ENCODE results near the gene PADI2. TPM values are rescaled to one million over a fixed set of nuclear protein-coding genes. Genes with fewer than 3 reads are reported as not detected.

PADI2 gene
- total and polyA plus RNA-seq, 2 experiments from 2014 or later = 1.7 to 4.3 TPM

- no peaks in the 10 kb centered on the region for H3K79me2 ChIP-seq (replicated peaks; ENCODE audit: insufficient read depth)
- peak overlapping the region; percentile 59 for H3K4me2 ChIP-seq
- peak overlapping the region; percentile 23; the same call in 1 of the 2 replicates for H3K4me3 ChIP-seq
- ATAC-seq (peak; percentile 41), DNase-seq (ENCODE audit: low spot score) (peak; percentile 45)
- H2AFZ ChIP-seq = no peak overlapping the region
- Mint-ChIP-seq H3K27me3 (ENCODE audit: insufficient read depth, low read depth, poor library complexity) (peaks cover 15% of the 10 kb centered on the region), H3K4me1 (peaks cover 20% of the 10 kb centered on the region), H3K27ac (no peak overlapping the region; the same call in 1 of the 2 replicates), H3K9me3 (peaks cover 1% of the 10 kb centered on the region; the same call in 1 of the 3 replicates), H3K36me3 (ENCODE audit: low read depth) (no peaks in the 10 kb centered on the region), H3K4me3 (no peak overlapping the region)
- TF ChIP-seq EZH2 (IDR thresholded peaks at IDR 0.05; ENCODE audit: low read depth, unreplicated experiment) = no peak
- TF ChIP-seq EZH2phosphoT487 (IDR thresholded peaks at IDR 0.05; ENCODE audit: unreplicated experiment) = no peak
- TF ChIP-seq ETS1 (IDR thresholded peaks at IDR 0.05) = no peak
- no peak for TF ChIP-seq ZNF331 (CRISPR knock-in tag; IDR thresholded peaks at IDR 0.05; ENCODE audit: low read depth)
- TF ChIP-seq STAT1 (IDR thresholded peaks at IDR 0.05; ENCODE audit: unreplicated experiment) = no peak
- TF ChIP-seq ZNF462 (CRISPR knock-in tag; IDR thresholded peaks at IDR 0.05) = no peak
- no peak for TF ChIP-seq NANOG (IDR thresholded peaks at IDR 0.05; ENCODE audit: borderline replicate concordance)
- TF ChIP-seq CTCF (conservative IDR thresholded peaks at IDR 0.05; ENCODE audit: low read depth in 2 of 2) = no peak
- TF ChIP-seq JUNB (IDR thresholded peaks at IDR 0.05; ENCODE audit: unreplicated experiment) = no peak
- TF ChIP-seq REST (IDR thresholded peaks at IDR 0.05; ENCODE audit: unreplicated experiment) = no peak
- TF ChIP-seq ZNF114 (CRISPR knock-in tag; IDR thresholded peaks at IDR 0.05) = no peak
- TF ChIP-seq POLR2AphosphoS5 (IDR thresholded peaks at IDR 0.05; ENCODE audit: low read depth) = no peak
- TF ChIP-seq CREB1 (CRISPR knock-in tag; IDR thresholded peaks at IDR 0.05; ENCODE audit: low read depth) = no peak
- no peaks in the 10 kb centered on the region for H4K20me1 ChIP-seq (replicated peaks; ENCODE audit: insufficient read depth)
- peaks cover 20% of the 10 kb centered on the region for H3K4me1 ChIP-seq (ENCODE audit: insufficient read depth)
- peak overlapping the region; percentile 76 for H3K27ac ChIP-seq (ENCODE audit: low read depth)
- peaks cover 9% of the 10 kb centered on the region for H3K9me2 ChIP-seq (ENCODE audit: insufficient read depth)
- H3K27me3 ChIP-seq (ENCODE audit: insufficient read depth) = no peaks in the 10 kb centered on the region
- no peaks in the 10 kb centered on the region for H3K36me3 ChIP-seq (ENCODE audit: insufficient read depth)
- H3F3A ChIP-seq (replicated peaks; ENCODE audit: low read depth) = 0 out of 2 replicates have a peak, but pooled peaks cover 6% of the 10 kb centered on the region
Observed at GRCh38 chr1:17130138-17130635, 10.9 kb upstream of the PADI2 start.
